HUDEP-2 (cell line): ENCODE measurements around the gene GUCD1.

Source experiments
- DNase-seq, 76 experiments: peaks; one replicate each; lab custom pipeline; 2025; ENCODE audit not compliant: unreplicated experiment in 76 of 76; lab: John Stamatoyannopoulos, UW

Gene GUCD1

DNA sequence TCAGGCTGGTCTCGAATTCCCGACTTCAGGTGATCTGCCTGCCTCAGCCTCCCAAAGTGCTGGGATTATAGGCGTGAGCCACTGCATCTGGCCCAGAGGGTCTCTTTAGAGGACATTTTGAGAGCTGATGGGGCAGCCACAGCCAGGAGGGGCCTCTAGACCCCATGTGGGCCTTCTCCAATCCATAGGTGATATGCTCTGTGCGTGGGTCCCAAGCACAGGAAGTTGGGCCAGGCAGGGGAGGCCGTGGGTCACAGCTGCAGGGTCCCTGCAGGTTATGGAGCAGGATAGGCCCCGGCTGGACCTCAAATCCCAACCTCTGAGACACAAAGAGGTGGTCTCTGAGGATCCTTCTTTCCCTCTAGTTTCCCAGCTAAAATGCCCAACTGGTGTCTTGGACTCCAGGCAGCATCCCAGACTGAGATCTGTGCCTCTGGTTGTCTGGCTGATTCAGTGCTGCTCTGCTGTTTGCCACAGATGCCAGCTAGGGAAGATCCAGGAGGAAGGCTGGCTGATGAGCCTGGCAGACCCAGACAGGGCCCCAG is 36.4 kb upstream of the GUCD1 start:
- DNase-seq, result no peak

GRCh38 chr22:24590596-24591173 is 35.7 kb upstream of the GUCD1 start:
- DNase-seq, result no peak

- no peak for DNase-seq
These were observed 34.6 kb upstream of the GUCD1 start for GRCh38 chr22:24589518-24590030.

GRCh38 chr22:24588757-24589481 is 34.0 kb upstream of the GUCD1 start:
- no peak for DNase-seq

GRCh38 chr22:24588381-24588756 is 33.4 kb upstream of the GUCD1 start:
- no peak for DNase-seq

GRCh38 chr22:24587948-24588347 is 33.0 kb upstream of the GUCD1 start:
- DNase-seq, result no peak

DNA sequence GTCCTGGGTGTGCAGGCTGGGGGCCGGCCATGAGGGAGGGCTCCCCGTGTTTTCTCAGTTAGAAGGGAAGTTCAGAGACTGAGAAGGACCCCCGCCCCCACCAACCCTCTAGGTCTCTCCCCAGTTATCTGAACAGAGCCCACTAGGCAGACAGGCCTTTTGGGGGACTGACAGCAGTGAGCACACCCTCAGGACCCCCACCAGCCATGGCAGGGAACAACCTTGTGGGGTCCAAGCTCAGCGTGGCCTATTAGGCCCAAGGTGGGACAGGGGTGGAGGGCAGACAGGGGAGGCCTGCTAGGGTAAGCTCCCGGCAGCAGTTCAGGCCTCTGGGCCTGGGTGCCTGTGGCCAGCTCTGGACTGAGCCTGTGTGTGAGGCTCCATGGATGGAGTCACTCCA is 32.3 kb upstream of the GUCD1 start:
- DNase-seq, result no peak

DNA sequence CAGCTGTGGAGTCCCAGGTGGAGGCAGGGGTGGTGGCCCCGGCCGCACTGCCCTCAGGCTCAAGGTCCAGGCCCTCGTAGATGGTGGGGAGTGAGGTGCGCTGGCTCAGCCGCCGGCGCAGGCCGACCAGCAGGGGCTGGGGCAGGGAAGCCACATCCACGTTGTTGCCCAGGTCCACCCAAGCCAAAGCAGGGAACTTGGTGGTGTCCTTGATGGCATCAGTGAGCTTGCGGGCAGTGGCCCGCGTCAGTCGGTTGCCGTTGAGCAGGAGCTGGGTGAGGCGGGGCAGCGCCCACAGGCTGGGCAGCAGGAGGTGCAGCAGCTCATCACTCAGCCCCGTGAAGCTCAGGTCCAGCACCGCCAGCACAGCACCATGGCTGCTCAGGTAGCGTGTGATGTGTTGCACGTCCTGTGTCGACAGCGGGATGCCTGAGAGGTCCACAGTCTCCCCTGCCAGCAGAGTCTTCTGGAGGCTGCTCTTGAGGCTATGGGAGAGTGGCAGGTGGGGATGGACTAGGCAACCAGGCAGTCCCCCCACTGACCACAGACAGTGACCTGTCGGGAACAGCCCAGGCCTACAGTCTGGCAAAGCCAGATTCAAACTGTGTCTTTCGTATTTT is 31.1 kb upstream of the GUCD1 start:
- no peak for DNase-seq

DNA sequence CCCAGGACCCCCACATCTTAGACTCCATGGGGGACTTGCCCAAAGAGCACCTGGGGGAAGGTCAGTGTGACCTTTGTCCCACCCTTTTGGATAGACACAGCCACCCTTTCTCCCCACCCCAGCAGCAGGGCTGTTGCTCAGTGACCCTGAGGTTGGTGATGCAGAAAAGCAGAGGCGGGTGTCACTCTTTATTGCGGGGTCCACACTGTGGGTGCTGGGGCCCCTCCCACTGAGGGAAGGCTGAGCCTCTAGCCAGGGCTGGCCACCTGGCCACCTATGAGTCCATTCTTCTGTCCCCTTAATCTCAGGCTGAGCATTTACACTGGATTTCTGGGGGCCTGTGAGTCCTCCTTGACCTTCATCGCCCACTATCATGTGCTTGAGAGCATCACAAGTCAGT is 30.5 kb upstream of the GUCD1 start:
- no peak for DNase-seq

DNA sequence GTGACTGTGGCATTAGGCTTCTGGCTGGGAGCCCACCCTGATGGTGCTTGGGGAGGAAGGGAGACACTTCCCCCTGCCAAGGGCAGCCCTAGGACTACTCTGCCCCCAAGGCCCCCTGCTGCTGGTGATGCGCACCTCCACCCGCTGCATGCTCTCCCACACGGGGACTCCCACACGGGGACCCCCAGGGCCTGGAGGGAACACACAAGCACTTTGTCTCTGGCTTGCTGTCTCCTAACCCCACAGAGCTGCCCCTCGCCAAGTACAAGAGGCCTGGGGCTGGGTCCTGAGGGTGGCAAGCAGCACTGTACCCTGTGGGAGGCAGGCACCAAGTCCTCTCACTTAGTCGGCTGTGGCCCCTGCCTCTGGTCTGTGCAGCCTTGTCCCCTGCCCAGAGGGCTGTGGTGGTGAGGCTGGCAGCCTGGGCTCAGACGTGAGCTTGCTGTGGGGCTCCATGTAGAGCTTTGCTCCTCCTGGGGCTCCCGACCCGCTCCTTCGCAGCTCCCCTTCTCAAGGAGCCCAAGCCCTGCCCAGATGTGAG is 30.0 kb upstream of the GUCD1 start:
- no peak for DNase-seq

- DNase-seq, result no peak
These were observed 29.3 kb upstream of the GUCD1 start for GRCh38 chr22:24584166-24584790.

GRCh38 chr22:24583221-24584165 is 28.6 kb upstream of the GUCD1 start:
- peak in 2 of 76 experiments; percentile 19 to 22 for DNase-seq

GRCh38 chr22:24582056-24582814 is 27.3 kb upstream of the GUCD1 start:
- DNase-seq, result no peak

DNA sequence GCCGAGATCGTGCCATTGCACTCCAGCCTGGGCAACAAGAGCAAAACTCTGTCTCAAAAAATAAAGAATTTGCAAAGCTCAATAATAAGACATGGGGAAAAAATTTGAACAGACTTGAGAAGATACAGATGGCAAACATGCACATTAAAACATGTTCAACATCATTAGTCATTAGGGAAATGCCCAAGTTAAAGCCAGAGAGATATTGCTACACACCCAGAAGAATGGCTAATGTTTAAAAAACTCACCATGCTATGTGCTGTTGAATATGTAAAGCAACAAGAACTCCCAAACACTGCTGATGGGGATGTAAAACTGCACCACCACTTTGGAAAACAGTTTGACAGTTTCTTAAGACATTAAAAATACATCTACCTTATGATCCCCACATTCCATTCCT is 25.3 kb upstream of the GUCD1 start:
- no peak for DNase-seq

- DNase-seq, result no peak
These were observed 24.3 kb upstream of the GUCD1 start for GRCh38 chr22:24579258-24579601.

DNA sequence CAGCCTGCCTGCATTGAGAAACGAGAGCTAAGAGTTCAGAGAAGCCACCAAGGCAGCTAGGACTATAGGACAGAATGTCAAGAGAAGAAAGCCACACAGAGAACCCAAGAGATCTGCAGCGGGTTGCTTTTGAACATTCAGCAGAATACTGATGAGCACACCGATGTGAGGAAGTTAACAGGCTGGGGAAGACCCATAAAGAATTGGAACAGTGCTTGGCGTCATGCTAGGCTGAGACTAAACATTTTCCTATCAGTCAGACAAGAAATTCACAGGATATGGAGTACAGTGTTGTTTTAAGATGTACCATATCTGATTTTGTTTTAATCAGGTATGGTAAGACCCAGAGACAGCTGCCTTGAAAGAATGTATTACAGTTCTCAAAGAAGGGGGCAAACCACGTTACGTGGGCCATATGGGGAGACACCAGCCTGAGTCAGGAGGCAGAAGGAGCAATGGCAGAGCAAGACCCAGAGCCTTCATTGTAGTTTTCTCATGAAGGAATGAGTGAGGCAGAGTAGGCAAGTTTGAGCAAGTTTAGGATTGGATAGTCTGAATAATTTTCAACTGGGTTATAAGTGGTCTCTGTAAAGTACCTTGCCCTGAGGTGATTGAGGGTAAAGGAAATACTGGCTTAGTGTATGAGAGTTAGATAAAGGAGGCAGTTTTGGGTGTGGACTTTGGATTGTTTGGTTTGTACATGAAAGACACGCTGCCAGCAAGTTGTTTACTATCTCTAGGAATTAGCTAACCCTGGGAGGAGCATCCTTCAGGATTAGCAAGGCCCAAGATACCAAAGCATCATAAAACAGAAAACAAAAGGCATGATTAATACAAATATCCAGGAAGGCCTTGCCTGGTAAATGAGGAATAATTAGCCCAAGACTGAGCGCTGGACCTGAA is 23.7 kb upstream of the GUCD1 start:
- no peak for DNase-seq

DNA sequence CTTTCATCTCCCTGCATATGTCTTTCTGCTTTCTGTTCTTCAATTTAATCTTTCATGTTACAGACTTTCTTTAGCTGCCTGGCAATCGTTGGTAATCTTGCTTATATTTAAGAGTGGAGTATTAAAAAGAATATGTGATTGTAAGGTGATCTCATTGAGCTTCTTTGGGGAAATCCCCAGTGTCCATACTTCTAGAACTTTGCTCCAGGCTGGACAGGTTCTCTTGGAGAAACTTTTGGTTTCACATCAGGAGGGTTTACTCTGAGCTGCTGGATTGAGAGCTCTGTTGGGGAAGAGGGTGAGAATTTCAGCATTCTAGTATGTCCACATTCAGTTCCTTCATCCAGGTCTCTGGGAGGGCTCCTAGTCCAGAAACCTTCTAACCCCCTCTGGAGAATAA is 21.8 kb upstream of the GUCD1 start:
- no peak for DNase-seq

DNA sequence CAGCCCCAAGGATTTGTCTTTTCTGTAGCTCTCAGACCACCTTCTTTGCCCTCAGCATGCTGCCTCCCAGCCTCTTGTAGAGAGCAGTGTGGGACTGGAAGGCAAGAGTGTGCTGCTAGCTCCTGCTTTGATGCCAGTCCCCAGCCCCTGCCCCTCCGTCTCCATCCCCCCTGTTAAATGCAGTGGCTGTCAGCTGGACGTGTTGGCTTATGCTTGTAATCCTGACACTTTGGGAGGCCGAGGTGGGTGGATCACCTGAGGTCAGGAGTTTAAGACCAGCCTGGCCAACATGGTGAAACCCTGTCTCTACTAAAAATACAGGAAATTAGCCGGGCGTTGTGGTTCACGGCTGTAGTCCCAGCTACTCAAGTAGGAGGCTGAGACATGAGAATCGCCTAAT is 16.3 kb upstream of the GUCD1 start:
- no peak for DNase-seq
